ENCODE measurements around the gene LRRC31.

LRRC31 gene

GRCh38 chr3:169869484-169870220, at the start of gene LRRC31:
TSS of gene LRRC31 (minus strand) at chr3:169869935. CDS start at chr3:169869807, 128 bp downstream.
- DNase-seq (ENCODE audit: low spot score): peak; percentile 15

DNA sequence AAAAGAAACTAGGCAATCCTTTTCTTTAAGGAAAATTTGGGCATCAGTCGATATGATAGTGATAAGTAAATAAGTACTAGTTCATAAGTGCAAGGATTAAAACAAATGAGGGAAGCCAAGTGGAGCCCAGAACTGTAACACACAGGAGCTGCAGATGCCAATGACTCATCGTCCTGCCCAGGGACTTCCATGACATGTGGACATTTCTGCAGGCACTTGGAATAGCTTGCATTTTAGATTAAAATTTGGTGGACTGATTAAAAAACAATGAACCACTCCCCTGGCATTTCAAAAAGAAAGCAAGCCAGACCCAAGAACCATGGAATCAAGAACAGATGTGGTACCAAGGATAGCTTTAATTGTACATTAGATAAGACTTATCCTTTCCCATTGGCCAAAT, 44.6 kb upstream of the LRRC31 start:
- DNase-seq (ENCODE audit: low spot score): peak; percentile 23

GRCh38 chr3:169913323-169913722, 43.6 kb upstream of the LRRC31 start:
- no peak for DNase-seq (ENCODE audit: low spot score)

- DNase-seq (ENCODE audit: low spot score): no peak
Observed at GRCh38 chr3:169911272-169911671, 41.5 kb upstream of the LRRC31 start, which contains the start of gene SAMD7. TSS of gene SAMD7 (plus strand) at chr3:169911572. CDS start at chr3:169919499, 7,927 bp downstream.

GRCh38 chr3:169907944-169908343, 38.2 kb upstream of the LRRC31 start:
- no peak for DNase-seq (ENCODE audit: low spot score)

DNA sequence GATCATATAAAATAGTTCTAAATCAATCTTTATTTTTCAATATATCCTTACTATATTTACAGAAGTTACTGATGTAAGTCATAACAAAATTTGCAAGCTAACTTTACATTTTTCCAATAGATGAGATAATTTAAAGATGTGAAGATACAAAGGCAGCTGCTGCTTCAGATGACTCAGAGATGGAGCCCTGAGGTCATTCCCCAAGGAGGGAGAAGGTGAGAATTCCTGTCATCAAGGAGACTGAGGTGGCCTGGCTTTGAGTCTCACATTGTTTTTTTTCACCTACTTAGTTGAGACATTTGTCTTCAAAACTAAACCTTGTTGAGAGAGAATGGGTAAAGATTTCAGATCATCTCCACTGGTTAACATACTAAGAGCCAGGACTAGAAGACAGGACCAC, 37.7 kb upstream of the LRRC31 start:
- DNase-seq (ENCODE audit: low spot score): no peak

DNA sequence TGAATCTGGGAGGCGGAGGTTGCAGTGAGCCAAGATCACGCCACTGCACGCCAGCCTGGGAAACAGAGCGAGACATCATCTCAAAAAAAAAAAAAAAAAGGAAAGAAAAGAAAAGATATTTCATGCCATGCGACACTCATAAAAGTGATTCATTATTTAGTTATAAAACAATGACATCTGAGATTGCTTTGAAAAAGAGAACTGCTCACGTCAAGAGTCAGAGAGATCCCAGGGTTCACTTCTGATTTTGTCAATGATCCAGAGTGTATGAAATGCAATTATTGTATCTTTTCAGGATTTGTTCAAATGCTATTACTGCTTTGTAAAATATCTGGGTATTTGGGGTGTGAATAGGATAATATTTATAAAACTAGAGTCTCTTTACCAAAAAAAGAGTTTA, 35.7 kb upstream of the LRRC31 start:
- no peak for DNase-seq (ENCODE audit: low spot score)

DNA sequence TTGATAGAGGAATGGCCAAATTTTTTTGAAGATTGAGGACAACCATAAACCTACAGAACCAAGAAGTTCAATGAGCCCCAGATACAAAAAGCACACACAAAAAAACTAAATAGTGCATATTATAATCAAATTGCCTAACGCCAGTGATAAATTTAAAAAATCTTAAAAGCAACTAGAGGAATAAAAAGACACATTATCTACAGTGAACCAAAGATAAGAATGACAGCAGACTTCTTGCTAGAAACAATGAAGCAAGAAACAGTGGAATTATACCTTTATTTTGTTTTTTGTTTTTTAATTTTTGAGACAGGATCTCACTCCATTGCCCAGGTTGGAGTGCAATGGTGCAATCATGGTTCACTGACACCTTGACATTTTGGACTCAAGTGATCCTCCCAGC, 31.7 kb upstream of the LRRC31 start:
- peak; percentile 12 for DNase-seq (ENCODE audit: low spot score)

- no peak for DNase-seq (ENCODE audit: low spot score)
Observed at GRCh38 chr3:169897284-169897683, 27.5 kb upstream of the LRRC31 start.

DNA sequence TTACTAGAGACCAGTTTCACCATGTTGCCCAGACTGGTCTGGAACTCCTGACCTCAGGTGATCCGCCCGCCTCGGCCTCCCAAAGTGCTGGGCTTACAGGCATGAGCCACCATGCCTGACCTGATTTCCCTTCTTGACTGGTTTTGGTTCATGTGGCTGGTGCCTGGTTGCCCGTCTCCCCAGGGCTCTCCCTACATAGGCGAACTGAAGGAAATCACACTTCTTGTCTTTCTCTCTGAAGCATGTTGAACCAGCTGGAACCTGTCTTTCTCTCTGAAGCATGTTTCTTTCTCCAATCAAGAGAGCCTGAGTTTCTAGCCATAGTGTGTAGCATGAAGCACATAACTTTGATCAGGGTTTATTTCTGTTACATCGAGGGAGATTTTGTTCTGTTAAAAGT, 25.3 kb upstream of the LRRC31 start:
- DNase-seq (ENCODE audit: low spot score): no peak

GRCh38 chr3:169894110-169894509, 24.4 kb upstream of the LRRC31 start:
- no peak for DNase-seq (ENCODE audit: low spot score)

DNA sequence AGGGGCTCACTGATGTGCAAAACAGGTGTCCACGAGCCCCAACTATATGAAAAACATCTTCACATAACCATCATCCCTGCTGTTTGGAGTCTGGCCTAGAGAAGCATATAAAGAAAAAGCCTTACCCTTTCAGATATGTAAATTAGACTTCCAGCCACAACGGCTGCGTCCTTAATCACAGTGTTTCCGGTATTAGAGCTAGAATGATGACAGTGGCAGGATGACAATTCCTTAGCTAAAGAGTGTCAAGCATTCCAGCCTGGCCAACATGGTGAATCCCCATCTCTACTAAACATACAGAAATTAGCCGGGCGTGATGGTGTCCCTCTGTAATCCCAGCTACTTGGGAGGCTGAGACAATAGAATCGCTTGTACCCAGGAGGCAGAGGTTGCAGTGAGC, 22.2 kb upstream of the LRRC31 start:
- no peak for DNase-seq (ENCODE audit: low spot score)

DNA sequence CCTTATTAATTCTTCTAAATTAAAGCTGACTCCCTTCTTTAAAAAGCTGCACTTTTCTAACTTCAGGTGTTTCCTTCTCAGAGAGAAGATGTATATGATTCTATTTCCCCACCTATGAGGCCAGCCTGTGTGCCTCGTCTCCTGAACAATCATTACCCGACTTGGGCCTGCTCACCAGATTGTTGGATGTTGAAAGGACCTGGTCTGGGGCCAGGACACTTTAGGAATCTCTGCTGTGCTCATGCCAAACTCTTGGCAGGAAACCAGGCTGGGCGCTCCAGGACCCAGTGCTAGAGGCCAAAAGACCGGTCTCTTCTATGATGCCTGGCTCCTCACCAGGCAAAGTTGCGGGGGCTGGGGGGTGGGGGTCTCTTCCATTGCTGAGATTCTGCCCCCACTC, 16.9 kb upstream of the LRRC31 start:
- no peak for DNase-seq (ENCODE audit: low spot score)

DNA sequence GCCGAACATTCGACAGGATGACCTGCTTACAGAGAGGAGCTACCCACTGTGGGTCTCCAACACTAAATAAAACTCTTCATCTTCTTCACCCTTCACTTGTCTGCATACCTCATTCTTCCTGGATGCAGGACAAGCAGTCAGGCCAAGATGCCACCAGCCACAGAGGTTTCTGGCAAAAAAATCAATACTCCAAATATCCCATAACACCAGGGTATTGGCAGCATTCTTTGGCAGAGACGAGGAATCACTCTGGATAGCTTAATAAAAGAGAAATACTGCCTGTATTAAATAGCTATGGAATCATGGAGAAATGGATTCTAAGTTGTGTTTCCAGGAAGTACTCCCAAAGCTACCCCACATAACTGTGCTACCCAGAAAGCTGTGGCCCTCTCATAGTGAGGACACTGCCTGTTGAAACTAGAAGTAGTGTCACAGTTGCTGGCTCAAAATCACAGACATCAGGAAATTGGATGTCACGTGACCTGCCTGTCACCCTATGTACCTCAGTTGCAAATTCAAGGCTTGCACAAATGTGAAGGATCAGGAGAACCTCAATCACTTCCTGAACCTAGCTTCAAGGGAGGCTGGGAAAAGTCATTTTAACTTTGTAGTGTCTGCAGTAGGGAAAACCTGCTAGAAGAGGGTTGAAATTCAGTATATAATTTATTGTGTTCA, 11.0 kb upstream of the LRRC31 start:
- no peak for DNase-seq (ENCODE audit: low spot score)

DNA sequence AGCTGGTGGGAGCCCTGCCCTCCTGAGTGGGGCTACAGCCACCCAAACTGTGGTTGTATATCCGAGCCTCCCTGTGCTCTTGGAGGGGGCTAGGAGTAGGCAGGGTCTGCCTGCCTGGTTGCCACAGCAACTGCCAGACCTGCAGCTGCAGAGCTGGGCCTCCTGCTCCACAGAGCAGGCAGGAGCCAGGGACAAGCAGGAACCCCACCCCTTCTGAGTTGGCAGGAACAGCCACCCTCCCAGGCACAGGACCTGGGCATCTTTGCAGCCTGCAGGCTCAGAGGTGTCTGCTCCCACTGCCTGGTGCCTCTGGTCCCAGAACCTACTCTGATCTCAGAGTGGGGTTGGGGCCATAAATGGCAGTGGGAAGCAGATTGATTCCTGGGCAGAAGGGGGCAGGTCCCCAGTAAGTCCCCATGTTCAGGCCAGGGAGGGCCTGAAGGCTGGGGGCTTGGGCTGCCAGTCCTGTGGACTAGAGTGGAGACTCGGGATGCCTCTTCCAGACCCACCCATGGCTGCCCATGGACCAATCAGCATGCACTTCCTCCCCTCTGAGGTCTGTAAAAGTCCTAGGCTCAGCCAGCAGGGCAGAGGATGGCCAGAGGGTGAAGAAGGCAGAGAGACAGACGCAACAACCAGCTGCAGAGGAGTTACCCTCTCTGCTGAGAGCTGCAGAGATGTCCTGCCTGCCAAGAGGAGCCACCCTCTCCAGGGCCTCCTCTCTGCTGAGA, 10.3 kb upstream of the LRRC31 start:
- DNase-seq (ENCODE audit: low spot score): no peak

DNA sequence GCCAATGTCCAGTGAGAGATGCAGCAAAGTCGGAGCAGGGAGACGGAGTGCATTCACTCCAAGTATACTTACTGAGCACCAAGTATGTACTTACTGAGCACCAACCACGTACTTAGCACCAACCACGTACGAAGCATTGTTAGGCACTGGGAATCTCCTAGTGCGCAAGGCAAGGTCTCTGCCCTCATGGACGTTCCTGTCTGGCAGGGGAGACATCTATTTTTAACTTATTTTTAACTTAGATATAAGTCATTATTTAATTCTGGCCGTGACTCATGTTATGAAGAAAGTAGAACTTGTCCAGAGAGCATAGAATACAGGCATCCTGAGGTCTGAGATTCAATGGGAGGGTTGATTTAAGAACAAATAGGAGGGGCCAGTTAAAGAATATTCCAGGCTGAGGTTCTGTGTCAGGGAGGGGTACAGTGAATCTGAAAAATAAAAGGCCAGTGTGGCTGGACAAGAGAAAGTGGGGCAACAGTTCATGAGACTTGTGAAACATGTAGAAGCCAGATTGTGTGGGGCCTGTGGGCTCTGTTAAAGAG, 9.3 kb upstream of the LRRC31 start:
- DNase-seq (ENCODE audit: low spot score): no peak

GRCh38 chr3:169871129-169871886, 1.6 kb upstream of the LRRC31 start:
- DNase-seq (ENCODE audit: low spot score): no peak

DNA sequence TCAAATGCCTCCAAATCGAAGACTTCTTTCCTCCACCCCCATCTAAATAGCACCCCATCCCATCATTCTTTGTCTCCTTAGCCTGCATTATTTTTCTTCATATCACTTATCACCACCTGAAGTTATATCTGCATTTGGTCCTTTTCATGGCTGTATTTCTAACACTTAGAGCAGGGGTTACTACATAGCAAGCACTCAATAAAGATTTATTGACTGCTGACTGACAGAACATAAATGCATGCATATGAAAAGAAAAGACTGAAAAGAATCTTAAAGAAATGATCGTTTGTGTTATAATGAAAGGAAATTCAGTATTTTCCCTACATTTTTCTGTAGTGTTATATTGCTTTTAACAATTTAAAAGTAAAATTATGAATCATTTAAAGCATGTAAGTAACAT, 1.4 kb downstream of the LRRC31 start:
- DNase-seq (ENCODE audit: low spot score): no peak

DNA sequence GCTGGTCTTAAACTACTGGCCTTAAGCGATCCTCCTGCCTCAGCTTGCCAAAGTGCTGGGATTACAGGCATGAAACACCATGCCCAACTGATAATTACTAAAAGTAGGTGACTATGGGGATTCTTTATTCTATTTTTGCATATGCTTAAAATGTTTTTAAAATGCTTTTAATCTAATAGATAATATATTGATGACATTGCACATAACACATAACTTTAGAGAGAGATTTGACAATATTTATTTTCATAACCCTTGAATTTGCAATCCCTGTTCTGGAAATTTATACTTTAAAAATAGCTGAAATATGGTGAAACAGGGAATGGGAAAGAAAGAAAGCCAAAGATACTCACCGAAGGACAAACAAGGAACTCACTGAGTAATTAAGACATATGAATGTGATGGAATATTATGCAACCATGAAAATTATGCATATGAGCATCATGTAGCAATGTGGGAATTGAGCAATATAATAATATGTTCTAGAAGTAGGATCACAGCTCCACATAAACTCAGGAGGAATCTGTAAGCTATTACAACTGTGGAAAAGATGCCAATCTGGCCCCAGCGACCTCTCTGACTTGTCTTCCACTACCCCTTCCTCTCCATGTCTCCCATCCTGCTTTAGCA, 2.0 kb downstream of the LRRC31 start:
- no peak for DNase-seq (ENCODE audit: low spot score)

- DNase-seq (ENCODE audit: low spot score): no peak
Observed at GRCh38 chr3:169865176-169865767, 4.5 kb downstream of the LRRC31 start.

- DNase-seq (ENCODE audit: low spot score): no peak
Observed at GRCh38 chr3:169864270-169864669, 5.5 kb downstream of the LRRC31 start.
